ENCODE results near the gene SLC2A13. TPM values are rescaled to one million over a fixed set of nuclear protein-coding genes. Genes with fewer than 3 reads are reported as not detected.

Gene SLC2A13
- total and polyA plus RNA-seq, 2 experiments from 2014 or later: 10.4 to 13.8 TPM

GRCh38 chr12:39830171-39830570, 275.7 kb downstream of the SLC2A13 start:
- no peaks in the 10 kb centered on the region for H3K9me3 ChIP-seq (ENCODE audit: low read depth)
- H3K27me3 ChIP-seq: no peaks in the 10 kb centered on the region
- H3K4me3 ChIP-seq: no peak overlapping the region
- H3K27ac ChIP-seq: no peak overlapping the region
- no peak for DNase-seq (ENCODE audit: low read depth in 1 of 2, low spot score in 1 of 2)
- no peaks in the 10 kb centered on the region for H3K36me3 ChIP-seq
- H3K4me1 ChIP-seq (ENCODE audit: low read depth): no peaks in the 10 kb centered on the region
- TF ChIP-seq CTCF (IDR thresholded peaks at IDR 0.05; ENCODE audit: low read depth, low read length): no peak

DNA sequence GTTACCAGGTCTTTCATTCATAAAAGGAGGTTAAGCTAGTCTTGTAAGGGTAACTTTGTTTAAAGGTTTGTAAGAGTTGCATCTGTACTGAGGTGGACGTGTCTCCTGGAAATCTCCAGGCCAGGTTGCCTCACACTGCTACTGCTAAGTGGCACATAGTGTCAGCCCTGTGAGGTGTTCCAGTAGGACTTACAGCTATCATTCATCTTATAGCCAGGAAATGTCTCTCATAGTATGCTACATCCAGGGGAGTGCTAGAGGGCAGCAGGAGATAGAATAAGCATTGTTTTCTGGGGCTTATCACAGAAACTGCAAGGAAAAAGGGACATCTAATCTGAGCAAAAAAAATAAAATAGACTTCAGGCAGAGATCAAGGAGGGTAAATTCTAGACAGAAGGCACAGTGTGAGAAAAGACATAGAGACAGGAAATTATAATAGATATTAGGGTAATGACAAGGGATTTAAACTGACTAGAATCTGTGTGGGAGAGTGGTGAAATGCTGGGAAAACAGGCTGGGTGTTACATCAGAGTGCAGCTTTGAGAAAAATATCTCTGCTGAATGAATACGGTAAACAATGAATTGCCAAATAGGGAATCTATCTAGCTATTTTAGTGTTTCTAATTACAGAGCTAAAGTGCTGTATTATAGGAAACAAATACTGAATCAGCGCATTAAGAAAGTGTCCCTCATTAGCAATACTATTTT, 281.2 kb downstream of the SLC2A13 start:
- H3K27ac ChIP-seq: no peak overlapping the region
- TF ChIP-seq CTCF (IDR thresholded peaks at IDR 0.05; ENCODE audit: low read depth, low read length): no peak
- peak in 1 of 2 donors; percentile 81 for DNase-seq (ENCODE audit: low read depth in 1 of 2, low spot score in 1 of 2)
- no peaks in the 10 kb centered on the region for H3K36me3 ChIP-seq
- no peak overlapping the region for H3K4me3 ChIP-seq
- H3K27me3 ChIP-seq: no peaks in the 10 kb centered on the region
- H3K9me3 ChIP-seq (ENCODE audit: low read depth): no peaks in the 10 kb centered on the region
- no peaks in the 10 kb centered on the region for H3K4me1 ChIP-seq (ENCODE audit: low read depth)

- Histone ChIP-seq H3K36me3 (no peaks in the 10 kb centered on the region), H3K9me3 (ENCODE audit: low read depth) (no peaks in the 10 kb centered on the region), H3K4me3 (no peak overlapping the region), H3K27me3 (no peaks in the 10 kb centered on the region), H3K27ac (no peak overlapping the region), H3K4me1 (ENCODE audit: low read depth) (peaks cover 7% of the 10 kb centered on the region)
- no peak for DNase-seq (ENCODE audit: low read depth in 1 of 2, low spot score in 1 of 2)
- no peak for TF ChIP-seq CTCF (IDR thresholded peaks at IDR 0.05; ENCODE audit: low read depth, low read length)
Observed at GRCh38 chr12:39816671-39817185, 289.2 kb downstream of the SLC2A13 start.

GRCh38 chr12:39815746-39816145, 290.1 kb downstream of the SLC2A13 start:
- H3K27me3 ChIP-seq: no peaks in the 10 kb centered on the region
- no peak for DNase-seq (ENCODE audit: low read depth in 1 of 2, low spot score in 1 of 2)
- H3K4me1 ChIP-seq (ENCODE audit: low read depth): peaks cover 7% of the 10 kb centered on the region
- H3K4me3 ChIP-seq: no peak overlapping the region
- H3K9me3 ChIP-seq (ENCODE audit: low read depth): no peaks in the 10 kb centered on the region
- H3K27ac ChIP-seq: no peak overlapping the region
- no peaks in the 10 kb centered on the region for H3K36me3 ChIP-seq
- TF ChIP-seq CTCF (IDR thresholded peaks at IDR 0.05; ENCODE audit: low read depth, low read length): no peak

GRCh38 chr12:39814626-39815025, 291.3 kb downstream of the SLC2A13 start:
- no peak for DNase-seq (ENCODE audit: low read depth in 1 of 2, low spot score in 1 of 2)
- H3K9me3 ChIP-seq (ENCODE audit: low read depth): no peaks in the 10 kb centered on the region

More at GRCh38 chr12:39814626-39815025, 291.3 kb downstream of the SLC2A13 start:
- Histone ChIP-seq H3K27ac (no peak overlapping the region), H3K27me3 (no peaks in the 10 kb centered on the region), H3K4me3 (no peak overlapping the region), H3K4me1 (ENCODE audit: low read depth) (peaks cover 7% of the 10 kb centered on the region), H3K36me3 (no peaks in the 10 kb centered on the region)
- no peak for TF ChIP-seq CTCF (IDR thresholded peaks at IDR 0.05; ENCODE audit: low read depth, low read length)
